Muscle layer of colon (tissue), 2 donors: ENCODE measurements around the gene ZNF407.
"Not testable (repeated sequence)": the region's sequence is repeated elsewhere in the genome, so short reads cannot be mapped to it uniquely, and the experiment has no call there.

Experiments used
- H3K27ac ChIP-seq: one replicate; pipeline ENCODE4 v1.7.0; 2013; ENCODE audit warnings: low read depth, mild to moderate bottlenecking, low read length, moderate library complexity
- H3K27me3 ChIP-seq, 2 donors: one replicate each; pipeline ENCODE4 v1.7.0; 2013; ENCODE audit warnings: low read length in 2 of 2, mild to moderate bottlenecking in 2 of 2; ENCODE audit not compliant: insufficient read depth in 2 of 2, control insufficient read depth in 1 of 2
- H3K36me3 ChIP-seq: one replicate; pipeline ENCODE4 v1.7.0; 2013; ENCODE audit warnings: mild to moderate bottlenecking, low read length; ENCODE audit not compliant: insufficient read depth
- H3K4me1 ChIP-seq: one replicate; pipeline ENCODE4 v1.7.0; 2013; ENCODE audit warnings: mild to moderate bottlenecking, low read length; ENCODE audit not compliant: insufficient read depth
- H3K4me3 ChIP-seq, 2 donors: one replicate each; pipeline ENCODE4 v1.7.0; 2013; ENCODE audit warnings: low read length in 2 of 2, low read depth in 1 of 2, mild to moderate bottlenecking in 1 of 2, moderate library complexity in 1 of 2
- H3K9ac ChIP-seq: one replicate; pipeline ENCODE4 v1.7.0; 2013; ENCODE audit warnings: low read length
- H3K9me3 ChIP-seq: one replicate; pipeline ENCODE4 v1.7.0; 2013; ENCODE audit warnings: mild to moderate bottlenecking, low read length
- donor health status: abdominal sarcoma.
- donor health status: Adenocarcinoma of cecum.

Gene ZNF407

GRCh38 chr18:74967438-74967837, 369.8 kb downstream of the ZNF407 start:
- H3K4me1 ChIP-seq, result no peaks in the 10 kb centered on the region
- H3K27ac ChIP-seq, result no peak overlapping the region
- H3K27me3 ChIP-seq, result no peaks in the 10 kb centered on the region
- no peak overlapping the region for H3K9ac ChIP-seq
- no peaks in the 10 kb centered on the region for H3K36me3 ChIP-seq
- H3K9me3 ChIP-seq, result no peaks in the 10 kb centered on the region
- no peak overlapping the region for H3K4me3 ChIP-seq

- Histone ChIP-seq H3K4me1 (no peaks in the 10 kb centered on the region), H3K9me3 (no peaks in the 10 kb centered on the region), H3K9ac (no peak overlapping the region), H3K4me3 (no peak overlapping the region), H3K27me3 (no peaks in the 10 kb centered on the region), H3K36me3 (no peaks in the 10 kb centered on the region), H3K27ac (no peak overlapping the region)
Measured at GRCh38 chr18:74967979-74968378, 370.3 kb downstream of the ZNF407 start.

DNA sequence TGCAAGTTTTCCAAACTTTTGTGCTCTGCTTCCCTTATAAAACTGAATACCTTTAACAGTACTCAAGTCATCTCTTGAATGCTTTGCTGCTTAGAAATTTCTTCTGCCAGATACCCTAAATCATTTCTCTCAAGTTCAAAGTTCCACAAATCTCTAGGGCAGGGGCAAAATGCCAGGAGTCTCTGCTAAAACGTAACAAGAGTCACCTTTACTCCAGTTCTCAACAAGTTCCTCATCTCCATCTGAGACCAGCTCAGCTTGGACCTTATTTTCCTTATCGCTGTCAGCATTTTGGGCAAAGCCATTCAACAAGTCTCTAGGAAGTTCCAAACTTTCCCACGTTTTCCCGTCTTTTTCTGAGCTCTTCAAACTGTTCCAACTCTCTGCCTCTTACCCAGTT, 373.7 kb downstream of the ZNF407 start:
- not testable (repeated sequence) for H3K4me3 ChIP-seq, H3K36me3 ChIP-seq, H3K9ac ChIP-seq, H3K9me3 ChIP-seq, H3K27ac ChIP-seq, H3K27me3 ChIP-seq, H3K4me1 ChIP-seq

DNA sequence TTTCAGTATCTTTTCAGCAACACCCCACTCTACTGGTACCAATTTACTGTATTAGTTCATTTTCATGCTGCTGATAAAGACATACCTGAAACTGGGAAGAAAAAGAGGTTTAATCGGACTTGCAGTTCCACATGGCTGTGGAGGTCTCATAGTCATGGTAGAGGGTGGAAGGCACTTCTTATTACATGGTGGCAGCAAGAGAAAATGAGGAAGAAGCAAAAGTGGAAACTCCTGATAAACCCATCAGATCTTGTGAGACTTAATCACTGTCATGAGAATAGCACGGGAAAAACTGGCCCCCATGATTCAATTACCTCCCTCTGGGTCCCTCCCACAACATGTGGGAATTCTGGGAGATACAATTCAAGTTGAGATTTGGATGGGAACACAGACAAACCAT, 374.1 kb downstream of the ZNF407 start:
- H3K27ac ChIP-seq, H3K4me3 ChIP-seq, H3K36me3 ChIP-seq, H3K9me3 ChIP-seq, H3K27me3 ChIP-seq, H3K9ac ChIP-seq, H3K4me1 ChIP-seq: not testable (repeated sequence)

DNA sequence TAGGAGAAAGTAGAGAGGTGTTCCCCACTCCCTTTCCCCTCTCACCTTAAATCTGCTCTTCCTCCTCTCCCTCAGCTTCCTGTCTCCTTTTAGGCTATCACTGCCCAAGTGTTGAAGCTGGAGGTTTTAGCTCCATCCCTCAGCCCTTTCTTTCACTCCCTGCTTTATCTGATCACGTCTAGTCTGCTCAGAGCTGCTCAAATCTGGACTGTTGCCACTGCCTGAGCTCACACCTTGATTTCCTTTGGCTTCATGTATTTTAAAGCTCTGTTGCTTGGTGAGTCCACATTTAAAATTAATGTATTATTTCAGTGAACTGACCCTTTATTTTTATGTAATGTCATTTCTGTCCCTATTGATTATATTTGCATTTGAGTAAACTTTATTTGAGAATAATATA, 374.7 kb downstream of the ZNF407 start:
- no peak overlapping the region for H3K9ac ChIP-seq
- H3K4me3 ChIP-seq, result no peak overlapping the region
- H3K36me3 ChIP-seq, result no peaks in the 10 kb centered on the region
- H3K27ac ChIP-seq, result no peak overlapping the region
- H3K9me3 ChIP-seq, result no peaks in the 10 kb centered on the region
- no peaks in the 10 kb centered on the region for H3K4me1 ChIP-seq
- no peaks in the 10 kb centered on the region for H3K27me3 ChIP-seq

GRCh38 chr18:74975001-74975400, 377.3 kb downstream of the ZNF407 start:
- no peak overlapping the region for H3K9ac ChIP-seq
- H3K9me3 ChIP-seq, result no peaks in the 10 kb centered on the region
- no peaks in the 10 kb centered on the region for H3K4me1 ChIP-seq
- no peak overlapping the region for H3K4me3 ChIP-seq
- no peak overlapping the region for H3K27ac ChIP-seq
- no peaks in the 10 kb centered on the region for H3K27me3 ChIP-seq
- H3K36me3 ChIP-seq, result no peaks in the 10 kb centered on the region

DNA sequence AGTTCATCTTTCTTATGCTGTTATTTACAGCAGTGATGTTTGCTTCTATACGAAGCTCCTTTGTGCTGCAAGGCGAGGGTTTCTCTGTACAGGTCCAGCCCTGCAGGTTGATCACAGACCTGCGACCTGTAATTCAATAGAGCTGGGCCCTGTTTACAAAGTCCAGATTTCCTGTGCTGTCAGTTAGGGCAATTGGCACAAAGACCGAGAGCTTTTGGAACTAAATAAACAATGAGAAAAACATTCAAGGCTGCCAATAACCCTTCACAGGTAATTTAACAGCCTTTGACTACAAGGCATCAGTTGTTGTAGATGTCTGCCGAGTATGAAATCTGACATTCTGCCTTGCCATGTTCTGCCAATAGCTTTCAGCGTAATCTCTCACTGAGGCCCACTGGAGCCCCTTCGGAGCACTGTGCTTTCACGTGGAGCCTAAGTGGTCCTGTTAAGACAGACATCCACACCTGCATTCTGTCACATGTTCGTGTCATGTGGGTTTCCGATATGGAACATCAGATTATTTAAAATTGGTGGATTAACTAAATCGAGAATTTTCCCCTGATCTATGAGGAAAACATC, 378.8 kb downstream of the ZNF407 start:
- Histone ChIP-seq H3K36me3 (no peaks in the 10 kb centered on the region), H3K9ac (no peak overlapping the region), H3K27ac (no peak overlapping the region), H3K27me3 (no peaks in the 10 kb centered on the region), H3K4me3 (no peak overlapping the region), H3K4me1 (no peaks in the 10 kb centered on the region), H3K9me3 (no peaks in the 10 kb centered on the region)

GRCh38 chr18:74977041-74977440, 379.4 kb downstream of the ZNF407 start:
- Histone ChIP-seq H3K4me1 (no peaks in the 10 kb centered on the region), H3K9ac (no peak overlapping the region), H3K9me3 (no peaks in the 10 kb centered on the region), H3K27me3 (no peaks in the 10 kb centered on the region), H3K4me3 (no peak overlapping the region), H3K36me3 (no peaks in the 10 kb centered on the region), H3K27ac (no peak overlapping the region)

DNA sequence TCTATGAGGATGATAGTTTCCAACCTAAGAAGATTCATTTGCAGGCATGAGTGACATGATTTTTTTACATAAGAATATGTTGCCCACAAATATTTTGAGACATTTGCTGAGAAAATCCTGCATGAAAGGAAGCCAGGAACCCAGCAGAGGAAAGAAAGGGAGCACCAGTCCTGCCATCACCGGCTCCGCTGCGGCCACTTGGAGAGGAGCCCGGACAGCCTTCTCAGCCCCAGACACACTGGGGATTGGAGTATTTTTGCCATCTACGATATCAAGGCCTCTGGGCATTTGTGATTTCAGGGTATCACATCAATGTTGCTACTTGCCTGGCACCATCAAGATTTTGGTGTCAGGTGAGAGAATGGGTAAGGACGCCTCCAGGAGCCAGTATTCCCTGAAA, 383.0 kb downstream of the ZNF407 start:
- H3K4me1 ChIP-seq, result no peaks in the 10 kb centered on the region
- no peaks in the 10 kb centered on the region for H3K27me3 ChIP-seq
- no peak overlapping the region for H3K27ac ChIP-seq
- no peak overlapping the region for H3K4me3 ChIP-seq
- no peaks in the 10 kb centered on the region for H3K36me3 ChIP-seq
- H3K9ac ChIP-seq, result no peak overlapping the region
- no peaks in the 10 kb centered on the region for H3K9me3 ChIP-seq

GRCh38 chr18:74981476-74981875, 383.8 kb downstream of the ZNF407 start:
- no peaks in the 10 kb centered on the region for H3K36me3 ChIP-seq
- no peaks in the 10 kb centered on the region for H3K9me3 ChIP-seq
- H3K9ac ChIP-seq, result no peak overlapping the region
- no peak overlapping the region for H3K27ac ChIP-seq
- H3K4me3 ChIP-seq, result no peak overlapping the region
- H3K27me3 ChIP-seq, result no peaks in the 10 kb centered on the region
- H3K4me1 ChIP-seq, result no peaks in the 10 kb centered on the region

- Histone ChIP-seq H3K27ac (no peak overlapping the region), H3K4me1 (no peaks in the 10 kb centered on the region), H3K9ac (no peak overlapping the region), H3K4me3 (no peak overlapping the region), H3K36me3 (no peaks in the 10 kb centered on the region), H3K27me3 (no peaks in the 10 kb centered on the region), H3K9me3 (no peaks in the 10 kb centered on the region)
Measured at GRCh38 chr18:74982946-74983635, 385.4 kb downstream of the ZNF407 start.

- no peak overlapping the region for H3K27ac ChIP-seq
- no peaks in the 10 kb centered on the region for H3K36me3 ChIP-seq
- no peak overlapping the region for H3K4me3 ChIP-seq
- H3K27me3 ChIP-seq, result no peaks in the 10 kb centered on the region
- no peak overlapping the region for H3K9ac ChIP-seq
- no peaks in the 10 kb centered on the region for H3K9me3 ChIP-seq
- no peaks in the 10 kb centered on the region for H3K4me1 ChIP-seq
Measured at GRCh38 chr18:74989134-74989533, 391.5 kb downstream of the ZNF407 start.
